ENCODE measurements around the gene TMTC4. TPM values are rescaled to one million over a fixed set of nuclear protein-coding genes. Genes with fewer than 3 reads are reported as not detected.

Gene TMTC4
- total RNA-seq, 2 experiments from 2014 or later: 27.1 to 28.4 TPM

- DNase-seq: no peak
- Mint-ChIP-seq H3K27ac (peak overlapping the region; percentile 91), H3K4me3 (peak overlapping the region; percentile 84), H3K9me3 (no peaks in the 10 kb centered on the region), H3K27me3 (no peaks in the 10 kb centered on the region), H3K4me1 (peaks cover 34% of the 10 kb centered on the region), H3K36me3 (ENCODE audit: low read depth) (peaks cover 3% of the 10 kb centered on the region)
- CTCF ChIA-PET: interaction anchor here (1.0 kb wide), 1 partner anchor 11 kb away, joined by 3 read pairs; no protein-coding TSS in a partner anchor
- POLR2A ChIA-PET: no interaction called here
Measured at GRCh38 chr13:100675661-100676129, 1.1 kb upstream of the TMTC4 start.

GRCh38 chr13:100674872-100675660 lies 471 bp upstream of the TMTC4 start:
- no peaks in the 10 kb centered on the region for H3K9me3 Mint-ChIP-seq
- POLR2A ChIA-PET: interaction anchor here (0.7 kb wide), 1 partner anchor 91 kb away, joined by 3 read pairs; no protein-coding TSS in a partner anchor
- peaks cover 3% of the 10 kb centered on the region for H3K36me3 Mint-ChIP-seq (ENCODE audit: low read depth)
- peak overlapping the region; percentile 84 for H3K4me3 Mint-ChIP-seq
- peak; percentile 100 for DNase-seq
- no peaks in the 10 kb centered on the region for H3K27me3 Mint-ChIP-seq
- peaks cover 34% of the 10 kb centered on the region for H3K4me1 Mint-ChIP-seq
- CTCF ChIA-PET: interaction anchor here (0.7 to 1.8 kb wide), 10 partner anchors 8 to 95 kb away, joined by 3 to 5 read pairs (median 3); no protein-coding TSS in a partner anchor
- H3K27ac Mint-ChIP-seq: peak overlapping the region; percentile 91

DNA sequence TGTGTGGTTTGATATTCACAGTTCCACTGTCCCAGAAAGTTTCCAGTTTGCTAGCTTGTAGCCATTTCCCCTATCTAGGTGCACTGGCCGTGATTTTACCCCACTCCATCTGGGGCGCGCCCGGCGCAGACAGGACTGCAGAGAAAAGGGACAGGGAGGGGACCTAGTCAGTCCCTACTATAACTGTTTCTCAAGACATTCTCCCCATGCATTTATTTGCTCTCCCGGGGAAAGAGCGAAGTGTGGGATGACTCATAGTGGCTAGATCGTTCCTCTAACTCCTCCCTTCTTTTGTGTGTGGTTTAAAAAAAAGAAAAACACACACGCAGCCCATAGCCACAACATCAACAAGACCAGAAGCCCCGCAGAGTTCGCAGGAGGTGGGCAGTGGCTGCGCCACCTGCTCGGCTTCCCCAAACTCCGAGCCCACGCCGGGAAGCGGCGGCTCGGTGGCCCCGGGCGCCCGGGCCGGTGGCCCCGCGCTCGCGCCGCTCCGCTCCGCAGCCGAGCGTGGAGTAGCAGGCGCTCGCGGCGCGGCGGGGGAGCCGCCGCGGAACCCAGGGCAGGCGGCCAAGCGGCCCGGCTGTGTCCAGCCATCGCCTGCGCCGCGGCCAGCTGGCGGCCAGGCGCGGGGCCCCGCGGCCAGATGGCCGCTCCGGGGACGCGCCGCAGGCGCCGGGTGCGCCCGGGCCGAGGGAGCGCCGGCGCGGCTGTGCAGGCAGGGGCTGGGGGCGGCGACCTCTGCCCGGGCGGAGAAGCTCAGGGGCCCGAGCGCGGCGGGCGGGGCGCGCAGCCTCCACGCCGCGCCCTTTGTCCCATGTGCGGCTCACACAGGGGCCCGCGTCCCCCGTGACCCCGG lies 653 bp downstream of the TMTC4 start:
- no peaks in the 10 kb centered on the region for H3K27me3 Mint-ChIP-seq
- H3K4me3 Mint-ChIP-seq: peak overlapping the region; percentile 86
- peak; percentile 54 for DNase-seq
- ChIA-PET POLR2A (no interaction called here), CTCF (interaction anchor here (0.6 to 1.8 kb wide), 9 partner anchors 9 to 1020 kb away, joined by 3 to 5 read pairs (median 3); no protein-coding TSS in a partner anchor)
- H3K4me1 Mint-ChIP-seq: peaks cover 34% of the 10 kb centered on the region
- peaks cover 12% of the 10 kb centered on the region for H3K36me3 Mint-ChIP-seq (ENCODE audit: low read depth)
- H3K9me3 Mint-ChIP-seq: no peaks in the 10 kb centered on the region
- H3K27ac Mint-ChIP-seq: peak overlapping the region; percentile 95

GRCh38 chr13:100673376-100673712 lies 1.3 kb downstream of the TMTC4 start:
- no peak for DNase-seq
- ChIA-PET CTCF (interaction anchor here (1.7 to 1.8 kb wide), 2 partner anchors 9 to 88 kb away, joined by 3 to 5 read pairs; no protein-coding TSS in a partner anchor), POLR2A (no interaction called here)
- Mint-ChIP-seq H3K27me3 (no peaks in the 10 kb centered on the region), H3K27ac (peak overlapping the region; percentile 95), H3K4me3 (peak overlapping the region; percentile 86), H3K4me1 (peaks cover 37% of the 10 kb centered on the region), H3K9me3 (no peaks in the 10 kb centered on the region), H3K36me3 (ENCODE audit: low read depth) (peaks cover 17% of the 10 kb centered on the region)

GRCh38 chr13:100671389-100672182 lies 3.0 kb downstream of the TMTC4 start:
- ChIA-PET CTCF (interaction anchor here (0.6 to 1.7 kb wide), 4 partner anchors 7 to 126 kb away, joined by 3 to 4 read pairs (median 3); no protein-coding TSS in a partner anchor), POLR2A (no interaction called here)
- H3K27ac Mint-ChIP-seq: no peak overlapping the region
- H3K27me3 Mint-ChIP-seq: no peaks in the 10 kb centered on the region
- peaks cover 39% of the 10 kb centered on the region for H3K4me1 Mint-ChIP-seq
- DNase-seq: no peak
- H3K4me3 Mint-ChIP-seq: no peak overlapping the region
- H3K9me3 Mint-ChIP-seq: no peaks in the 10 kb centered on the region
- H3K36me3 Mint-ChIP-seq (ENCODE audit: low read depth): peaks cover 33% of the 10 kb centered on the region

DNA sequence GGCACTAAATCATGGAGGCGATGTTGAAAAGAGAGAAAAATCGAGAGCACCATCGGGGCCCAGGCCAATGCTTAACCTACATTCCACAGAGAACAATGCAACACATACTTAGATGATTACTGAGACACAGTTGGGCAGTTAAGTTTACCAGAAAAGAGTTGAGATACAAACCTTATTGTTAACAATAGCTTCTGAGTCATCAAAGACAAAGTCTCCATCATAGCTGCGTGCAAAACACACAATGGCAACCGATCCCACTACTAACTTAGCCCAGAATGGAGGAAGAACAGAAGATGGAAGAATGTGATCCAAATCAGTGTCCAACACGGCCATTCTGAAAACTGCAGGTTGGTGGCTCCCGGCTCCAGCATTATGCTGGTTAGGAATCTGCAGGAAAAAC lies 6.2 kb downstream of the TMTC4 start:
- no peak overlapping the region for H3K4me3 Mint-ChIP-seq
- H3K4me1 Mint-ChIP-seq: peaks cover 25% of the 10 kb centered on the region
- no peaks in the 10 kb centered on the region for H3K27me3 Mint-ChIP-seq
- ChIA-PET POLR2A (no interaction called here), CTCF (no interaction called here)
- H3K27ac Mint-ChIP-seq: no peak overlapping the region
- DNase-seq: no peak
- no peaks in the 10 kb centered on the region for H3K9me3 Mint-ChIP-seq
- peaks cover 50% of the 10 kb centered on the region for H3K36me3 Mint-ChIP-seq (ENCODE audit: low read depth)

GRCh38 chr13:100667894-100668293 lies 6.7 kb downstream of the TMTC4 start:
- CTCF ChIA-PET: no interaction called here
- peaks cover 55% of the 10 kb centered on the region for H3K36me3 Mint-ChIP-seq (ENCODE audit: low read depth)

GRCh38 chr13:100666124-100666523 lies 8.5 kb downstream of the TMTC4 start:
- Mint-ChIP-seq H3K9me3 (no peaks in the 10 kb centered on the region), H3K27ac (no peak overlapping the region), H3K27me3 (no peaks in the 10 kb centered on the region), H3K36me3 (ENCODE audit: low read depth) (peaks cover 67% of the 10 kb centered on the region), H3K4me1 (peaks cover 7% of the 10 kb centered on the region), H3K4me3 (no peak overlapping the region)
- no peak for DNase-seq
- ChIA-PET CTCF (no interaction called here), POLR2A (no interaction called here)

More at GRCh38 chr13:100667894-100668293, 6.7 kb downstream of the TMTC4 start:
- Mint-ChIP-seq H3K4me1 (peaks cover 20% of the 10 kb centered on the region), H3K9me3 (no peaks in the 10 kb centered on the region), H3K27me3 (no peaks in the 10 kb centered on the region), H3K27ac (no peak overlapping the region), H3K4me3 (no peak overlapping the region)
- DNase-seq: no peak
- POLR2A ChIA-PET: no interaction called here

GRCh38 chr13:100665403-100665802 lies 9.2 kb downstream of the TMTC4 start:
- H3K4me1 Mint-ChIP-seq: peaks cover 12% of the 10 kb centered on the region
- H3K9me3 Mint-ChIP-seq: no peaks in the 10 kb centered on the region
- H3K27ac Mint-ChIP-seq: no peak overlapping the region
- H3K36me3 Mint-ChIP-seq (ENCODE audit: low read depth): peaks cover 73% of the 10 kb centered on the region
- ChIA-PET POLR2A (no interaction called here), CTCF (interaction anchor here (0.9 kb wide), 1 partner anchor 87 kb away, joined by 3 read pairs; no protein-coding TSS in a partner anchor)
- no peak for DNase-seq
- no peak overlapping the region for H3K4me3 Mint-ChIP-seq
- no peaks in the 10 kb centered on the region for H3K27me3 Mint-ChIP-seq

- Mint-ChIP-seq H3K27ac (no peak overlapping the region), H3K27me3 (no peaks in the 10 kb centered on the region), H3K36me3 (ENCODE audit: low read depth) (peaks cover 73% of the 10 kb centered on the region), H3K4me1 (peaks cover 18% of the 10 kb centered on the region), H3K9me3 (no peaks in the 10 kb centered on the region), H3K4me3 (no peak overlapping the region)
- DNase-seq: no peak
- ChIA-PET POLR2A (interaction anchor here (0.6 kb wide), 1 partner anchor 1361 kb away, joined by 3 read pairs; no protein-coding TSS in a partner anchor), CTCF (interaction anchor here (0.9 to 1.4 kb wide), 3 partner anchors 8 to 86 kb away, joined by 3 read pairs; no protein-coding TSS in a partner anchor)
Measured at GRCh38 chr13:100664171-100664900, 10.3 kb downstream of the TMTC4 start.

DNA sequence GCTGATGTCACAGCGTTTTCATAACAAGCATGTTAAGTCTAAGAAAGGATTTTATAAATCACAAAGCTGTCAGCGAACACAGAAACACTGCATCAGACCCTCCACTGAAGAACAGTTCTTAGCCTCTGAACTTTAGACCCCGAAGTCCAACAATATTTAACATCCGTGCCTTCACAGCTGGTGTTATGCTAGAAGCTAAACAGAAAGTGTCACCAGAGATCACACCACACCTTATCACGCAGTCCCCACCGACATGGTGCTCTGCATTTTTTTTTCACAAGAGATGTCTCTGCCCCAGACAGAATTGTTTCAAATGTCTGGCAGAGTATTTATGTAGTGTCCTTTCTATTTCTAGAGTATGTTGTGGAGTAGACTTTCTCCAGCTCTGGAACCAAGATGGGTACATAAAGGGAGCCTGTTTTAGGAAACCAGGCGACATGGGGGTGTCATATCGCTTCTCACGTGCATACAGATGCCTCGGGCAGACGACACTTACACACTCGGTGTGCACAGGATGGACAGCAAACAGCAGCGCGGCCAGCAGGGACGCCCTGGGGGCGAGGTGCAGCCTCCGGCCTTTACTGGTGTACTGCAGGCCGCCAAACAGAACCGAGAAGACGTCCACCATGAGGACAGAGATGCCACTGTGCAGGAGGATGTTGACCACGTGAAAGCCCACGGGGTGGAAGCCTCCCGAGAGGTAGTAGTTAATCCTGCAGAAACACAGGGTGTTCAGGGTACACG lies 12.0 kb downstream of the TMTC4 start:
- no peak overlapping the region for H3K27ac Mint-ChIP-seq
- ChIA-PET CTCF (interaction anchor here (0.8 kb wide), 1 partner anchor 9 kb away, joined by 4 read pairs; no protein-coding TSS in a partner anchor), POLR2A (no interaction called here)
- peaks cover 31% of the 10 kb centered on the region for H3K4me1 Mint-ChIP-seq
- H3K4me3 Mint-ChIP-seq: no peak overlapping the region
- H3K36me3 Mint-ChIP-seq (ENCODE audit: low read depth): peaks cover 69% of the 10 kb centered on the region
- H3K9me3 Mint-ChIP-seq: no peaks in the 10 kb centered on the region
- no peaks in the 10 kb centered on the region for H3K27me3 Mint-ChIP-seq
- no peak for DNase-seq

Data from activated CD4-positive, alpha-beta T cell treated with anti-CD3 and anti-CD28 coated beads, Interleukin-2, amount 10 ng/mL, durations not matched to agents 7 days and 5 days (primary cell).